ENCODE measurements around the gene RASL10A.

Gene RASL10A

DNA sequence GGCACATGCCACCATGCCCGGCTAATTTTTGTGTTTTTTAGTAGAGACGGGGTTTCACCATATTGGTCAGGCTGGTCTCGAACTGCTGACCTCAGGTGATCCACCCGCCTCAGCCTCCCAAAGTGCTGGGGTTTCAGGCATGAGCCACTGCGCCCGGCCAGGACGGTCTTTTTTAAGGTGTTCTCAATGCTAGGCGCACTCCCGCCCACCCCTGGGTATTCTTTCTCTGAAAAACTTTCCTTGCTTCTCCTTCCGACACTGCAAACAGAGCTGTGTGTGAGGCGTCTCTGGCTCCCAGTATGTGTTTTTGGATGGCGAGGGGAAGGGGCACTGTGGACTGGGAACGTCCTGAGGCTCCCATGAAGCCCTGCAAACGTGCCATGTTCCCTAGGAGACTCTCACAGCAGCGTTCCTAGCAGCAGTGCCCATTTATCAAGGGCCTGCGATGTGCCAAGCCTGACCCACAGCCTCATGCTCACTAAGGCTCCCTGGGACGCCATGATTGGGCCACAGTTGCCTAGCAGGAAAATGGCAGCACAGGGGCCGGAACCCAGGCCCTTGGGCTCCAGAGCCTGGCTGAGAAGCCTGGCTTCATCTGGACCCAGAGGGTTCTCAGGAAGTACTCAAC is 2.4 kb upstream of the RASL10A start:
- FAIRE-seq, result no peak

DNA sequence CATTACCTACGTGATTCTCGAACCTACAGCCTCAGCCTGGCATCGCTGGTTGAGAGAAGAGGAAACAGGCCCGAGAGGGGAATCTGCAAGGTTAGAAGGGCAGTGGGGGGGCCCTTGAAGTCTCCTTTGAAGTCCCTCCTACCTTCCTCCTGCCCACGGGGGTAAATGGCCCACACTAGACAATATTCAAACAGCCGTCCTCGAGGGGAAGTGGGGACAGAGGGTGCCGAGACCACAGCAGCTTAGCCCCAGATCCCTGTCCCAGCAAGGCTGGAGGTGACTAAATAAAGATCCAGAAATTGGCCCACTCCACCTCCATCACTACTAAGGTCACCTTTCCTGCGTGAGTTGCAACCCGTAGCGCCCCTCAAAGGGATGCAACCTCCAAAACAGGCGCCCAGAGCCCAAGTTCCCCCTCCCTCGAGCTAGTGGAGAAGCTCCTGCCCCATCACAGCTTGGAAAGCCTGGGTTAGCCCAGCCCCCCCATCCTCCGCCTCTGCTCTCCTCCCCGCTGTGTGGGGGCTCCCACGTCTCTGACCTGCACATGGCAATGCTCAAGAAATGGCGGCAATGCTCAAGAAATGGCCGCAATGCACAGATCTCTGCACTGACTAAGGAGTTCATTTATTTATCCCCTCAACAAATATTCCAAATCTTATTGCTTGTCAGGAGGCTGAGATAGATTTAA is 788 bp upstream of the RASL10A start:
- no peak for FAIRE-seq

DNA sequence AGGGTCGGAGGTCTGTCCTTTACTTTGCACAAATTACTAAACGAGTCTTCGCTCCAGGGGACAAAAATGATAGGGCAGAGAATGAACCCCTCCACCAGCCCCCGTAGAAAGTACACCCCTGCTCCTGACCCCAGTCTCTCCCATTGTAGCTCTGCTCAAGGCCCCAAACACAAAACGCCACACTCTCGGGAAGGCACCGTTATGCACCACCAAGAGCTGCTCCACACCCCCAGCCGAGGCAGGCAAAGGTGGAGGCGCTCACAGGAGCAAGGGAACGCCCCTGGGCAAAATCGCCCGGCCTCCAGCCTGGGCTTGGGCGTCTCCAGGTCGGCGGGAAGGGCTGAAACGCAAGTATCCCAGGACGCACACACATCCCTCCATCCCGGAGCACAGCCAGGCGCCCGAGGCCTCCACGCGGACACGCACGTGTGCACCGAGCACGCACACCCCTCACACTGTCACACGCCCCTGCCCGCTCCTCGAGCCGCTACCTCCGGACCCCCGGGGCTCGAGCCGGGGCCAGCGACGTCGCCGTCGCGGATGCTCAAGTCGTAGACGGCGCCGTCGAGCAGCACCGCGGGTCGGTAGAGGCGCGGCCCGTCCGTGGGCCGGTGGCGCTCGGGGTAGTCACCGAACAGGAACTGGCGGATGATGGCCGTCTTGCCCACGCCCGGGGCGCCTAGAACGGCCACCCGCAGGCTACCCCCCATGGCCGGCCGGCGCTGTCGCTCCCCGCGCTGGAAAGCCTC is 786 bp downstream of the RASL10A start:
- no peak for FAIRE-seq

DNA sequence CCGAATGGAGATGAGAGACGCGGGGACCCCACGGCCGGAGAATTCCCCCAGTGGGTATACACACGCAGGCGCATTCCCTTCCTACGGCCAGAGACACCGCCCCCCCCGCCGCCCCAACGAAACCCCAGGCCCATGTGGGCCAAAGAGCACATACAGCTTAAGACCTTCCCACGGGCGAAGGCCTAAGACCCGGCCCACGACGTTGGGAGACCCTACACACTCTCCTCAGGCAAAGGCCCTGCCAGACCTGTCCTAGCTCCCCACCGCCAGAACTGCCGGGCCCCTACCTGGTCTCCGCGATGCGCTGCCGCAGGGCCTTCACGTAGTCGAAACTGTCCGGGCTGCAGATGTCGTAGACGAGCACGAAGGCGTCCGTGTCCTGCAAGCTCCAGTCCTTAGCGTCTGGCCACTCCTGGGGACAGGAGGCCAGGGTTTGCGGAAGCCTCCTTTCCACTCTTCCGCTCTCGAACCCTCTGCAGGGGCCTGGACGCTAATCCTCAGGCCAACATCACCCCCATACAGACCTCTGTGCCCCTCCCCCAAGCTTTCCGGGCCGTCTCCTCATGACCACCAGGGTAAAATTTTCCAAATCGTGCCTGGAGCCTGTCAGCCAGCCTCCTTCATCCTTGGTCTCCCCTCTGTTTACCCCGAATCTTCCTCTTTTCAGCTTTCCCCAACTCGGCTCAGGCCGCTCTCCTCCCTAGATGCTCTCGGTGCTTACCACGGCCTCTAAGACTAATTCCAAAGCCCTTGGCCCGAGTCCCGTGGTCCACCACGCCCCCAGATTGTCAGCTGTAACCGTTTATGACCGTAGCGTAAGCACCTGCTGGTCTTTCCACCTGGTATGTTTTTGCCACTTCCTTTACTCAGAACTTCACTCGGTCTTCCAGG is 1.7 kb downstream of the RASL10A start:
- FAIRE-seq, result no peak

DNA sequence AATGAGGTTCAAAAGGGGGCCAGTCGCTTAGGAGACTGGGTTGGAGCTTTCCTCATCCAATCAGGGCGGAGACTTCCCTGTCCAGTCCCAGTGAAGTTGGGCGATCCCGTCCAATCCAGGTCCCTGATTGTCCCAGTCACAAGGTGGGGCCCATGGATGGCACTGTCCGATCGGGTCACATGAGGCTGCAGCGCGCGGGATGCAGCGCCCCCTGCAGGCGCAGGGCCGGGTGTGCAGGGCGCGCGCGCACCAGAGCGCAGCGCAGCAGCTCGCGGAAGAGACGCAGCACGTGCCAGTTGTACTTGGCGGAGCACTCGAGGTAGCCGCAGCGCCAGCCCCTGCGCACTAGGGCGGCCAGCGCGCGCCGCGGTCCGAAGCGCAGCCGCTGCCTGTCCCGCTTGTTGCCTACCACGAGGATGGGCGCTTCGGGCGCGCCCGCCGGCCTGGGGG is 2.3 kb downstream of the RASL10A start:
- no peak for FAIRE-seq

DNA sequence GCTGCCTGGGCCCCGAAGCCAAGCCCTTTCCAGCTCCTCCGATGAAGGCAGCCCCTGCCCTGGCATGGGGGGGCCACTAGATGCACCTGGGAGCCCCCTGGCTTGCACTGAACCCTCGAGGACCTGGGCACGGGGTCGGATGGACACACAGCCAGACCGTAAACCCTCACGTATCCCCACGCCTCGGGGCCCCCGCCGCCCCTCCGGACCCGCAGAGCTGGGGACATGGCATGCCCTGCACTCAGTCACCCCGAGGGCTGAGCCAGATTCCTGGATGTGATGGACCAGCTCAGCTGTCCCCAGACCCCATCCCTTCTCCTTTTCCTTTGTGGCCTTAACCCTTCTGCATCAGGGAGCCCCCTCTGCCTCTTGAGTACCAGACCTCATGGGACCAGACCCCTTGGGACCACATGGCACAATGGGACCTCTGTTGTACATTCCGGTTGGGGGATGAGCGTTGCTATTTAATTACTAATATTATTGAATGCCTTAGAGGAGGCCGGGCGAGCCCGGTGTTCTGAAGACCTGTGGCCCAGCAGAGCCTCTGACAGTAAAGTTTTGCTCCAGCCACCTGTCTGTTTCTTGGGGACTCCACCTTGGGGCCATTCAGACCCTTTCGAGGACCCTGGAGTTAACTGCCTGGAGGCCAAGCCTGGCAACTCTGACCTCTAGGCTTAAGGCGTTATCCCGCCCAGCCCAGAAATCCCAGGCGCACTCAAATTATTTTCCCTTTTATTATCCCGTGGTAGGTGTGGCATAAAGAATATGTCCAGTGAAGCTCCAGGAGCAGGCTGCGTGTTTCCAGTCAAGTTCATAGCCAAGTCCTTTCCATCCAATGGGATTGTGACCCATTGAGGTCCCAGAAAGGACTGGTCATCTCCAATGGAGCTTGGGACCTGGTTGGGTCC is 3.0 kb downstream of the RASL10A start:
- FAIRE-seq, result no peak

DNA sequence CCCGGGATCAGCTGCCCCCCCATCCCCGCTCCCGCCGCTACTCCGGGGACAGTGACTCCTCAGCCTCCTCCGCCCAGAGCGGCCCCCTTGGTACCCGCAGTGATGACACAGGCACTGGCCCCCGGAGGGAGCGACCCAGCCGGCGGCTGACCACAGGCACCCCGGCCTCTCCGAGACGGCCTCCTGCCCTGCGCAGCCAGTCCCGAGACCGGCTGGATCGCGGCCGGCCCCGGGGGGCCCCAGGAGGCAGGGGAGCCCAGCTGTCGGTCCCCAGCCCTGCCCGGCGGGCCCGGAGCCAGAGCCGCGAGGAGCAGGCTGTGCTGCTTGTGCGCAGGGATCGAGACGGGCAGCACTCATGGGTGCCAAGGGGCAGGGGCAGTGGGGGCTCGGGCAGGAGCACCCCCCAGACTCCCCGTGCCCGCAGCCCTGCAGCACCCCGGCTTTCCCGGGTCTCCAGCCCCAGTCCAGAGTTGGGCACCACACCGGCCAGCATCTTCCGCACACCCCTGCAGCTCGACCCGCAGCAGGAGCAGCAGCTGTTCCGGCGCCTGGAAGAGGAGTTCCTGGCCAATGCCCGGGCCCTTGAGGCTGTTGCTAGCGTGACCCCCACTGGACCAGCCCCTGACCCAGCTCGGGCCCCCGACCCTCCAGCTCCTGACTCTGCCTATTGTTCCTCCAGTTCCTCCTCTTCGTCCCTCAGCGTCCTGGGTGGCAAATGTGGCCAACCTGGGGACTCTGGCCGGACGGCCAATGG is 3.9 kb downstream of the RASL10A start:
- no peak for FAIRE-seq

DNA sequence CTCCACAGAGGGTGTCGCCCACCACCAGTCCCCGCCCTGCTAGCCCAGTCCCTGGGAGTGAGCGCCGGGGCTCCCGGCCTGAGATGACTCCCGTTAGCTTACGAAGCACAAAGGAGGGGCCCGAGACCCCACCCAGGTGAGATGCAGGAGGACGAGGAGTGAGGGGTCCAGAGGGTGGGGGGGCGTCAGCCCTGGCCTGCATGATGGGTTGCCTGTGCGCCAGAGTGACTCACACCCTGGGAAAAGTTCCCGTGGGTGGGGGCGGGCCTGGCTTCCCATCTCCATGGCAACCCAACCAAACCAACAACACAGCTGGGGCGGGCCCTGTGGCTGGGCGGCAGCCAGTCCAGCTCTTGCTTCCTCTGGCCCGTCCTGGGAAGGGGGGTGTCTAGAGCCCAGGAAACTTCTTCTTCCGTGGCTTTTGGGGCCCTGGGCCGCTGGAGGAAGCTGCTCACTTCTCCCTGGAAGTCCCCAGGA is 4.6 kb downstream of the RASL10A start:
- FAIRE-seq, result peak; percentile 64

DNA sequence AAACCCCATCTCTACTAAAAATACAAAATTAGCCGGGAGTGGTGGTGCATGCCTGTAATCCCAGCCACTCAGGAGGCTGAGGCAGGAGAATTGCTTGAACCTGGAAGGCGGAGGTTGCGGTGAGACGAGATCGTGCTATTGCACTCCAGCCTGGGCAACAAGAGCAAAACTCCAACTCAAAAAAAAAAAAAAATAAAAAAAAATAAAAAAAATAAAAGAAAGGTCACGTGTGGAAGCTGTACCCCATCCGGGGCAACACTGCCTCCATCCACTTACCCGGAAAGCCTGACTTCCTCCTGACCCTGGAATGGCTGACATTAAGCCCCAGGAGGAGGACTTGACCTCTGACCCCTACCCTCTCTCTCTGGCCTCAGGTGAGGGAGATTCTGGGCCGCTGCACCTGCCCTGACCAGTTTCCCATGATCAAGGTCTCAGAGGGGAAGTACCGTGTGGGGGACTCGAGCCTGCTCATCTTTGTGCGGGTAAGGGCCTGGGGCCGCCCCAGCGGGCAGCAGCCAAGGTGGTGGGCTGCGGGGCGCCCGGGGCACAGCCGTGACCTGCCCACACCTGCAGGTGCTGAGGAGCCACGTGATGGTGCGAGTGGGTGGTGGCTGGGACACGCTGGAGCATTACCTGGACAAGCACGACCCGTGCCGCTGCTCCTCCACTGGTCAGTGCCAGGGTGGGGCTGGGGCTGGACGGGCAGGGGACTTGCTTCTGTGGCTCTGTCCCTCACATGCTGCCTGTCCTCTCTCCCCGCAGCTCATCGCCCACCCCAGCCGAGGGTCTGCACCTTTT is 5.2 kb downstream of the RASL10A start:
- no peak for FAIRE-seq

DNA sequence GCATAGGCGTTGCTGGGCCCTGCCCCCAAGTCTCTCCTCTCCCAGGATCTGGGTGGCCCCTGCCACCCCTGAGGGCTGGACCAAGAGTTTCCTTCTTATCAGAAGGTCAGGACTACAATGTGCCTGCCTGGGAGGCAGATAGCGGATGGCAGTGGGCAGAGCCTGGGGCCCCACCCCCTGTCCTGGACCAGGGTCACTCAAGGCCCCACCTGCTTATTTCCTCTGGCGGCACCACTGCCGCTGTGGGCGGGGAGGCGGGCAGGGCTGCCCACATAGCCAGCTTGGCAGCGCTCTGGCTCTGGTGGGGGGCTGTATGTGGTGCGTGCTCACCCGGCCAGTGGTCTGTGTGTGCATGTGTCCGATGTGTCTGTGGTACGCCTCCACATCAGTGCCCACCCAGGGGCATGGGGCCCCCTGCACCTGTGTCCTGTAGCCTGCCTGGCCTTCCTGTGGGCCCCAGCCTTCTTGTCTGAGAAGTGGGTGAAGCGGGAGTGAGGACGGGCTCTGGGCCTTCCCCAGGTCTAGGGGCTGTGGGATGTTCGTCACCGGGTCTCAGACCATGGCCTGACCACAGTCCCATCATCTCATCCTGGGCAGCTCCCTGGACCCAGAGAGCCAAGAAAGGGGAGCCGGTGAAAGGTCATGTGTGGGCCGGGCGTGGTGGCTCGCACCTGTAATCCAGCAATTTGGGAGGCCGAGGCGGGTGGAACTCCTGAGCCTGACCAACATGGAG is 6.0 kb downstream of the RASL10A start:
- no peak for FAIRE-seq

DNA sequence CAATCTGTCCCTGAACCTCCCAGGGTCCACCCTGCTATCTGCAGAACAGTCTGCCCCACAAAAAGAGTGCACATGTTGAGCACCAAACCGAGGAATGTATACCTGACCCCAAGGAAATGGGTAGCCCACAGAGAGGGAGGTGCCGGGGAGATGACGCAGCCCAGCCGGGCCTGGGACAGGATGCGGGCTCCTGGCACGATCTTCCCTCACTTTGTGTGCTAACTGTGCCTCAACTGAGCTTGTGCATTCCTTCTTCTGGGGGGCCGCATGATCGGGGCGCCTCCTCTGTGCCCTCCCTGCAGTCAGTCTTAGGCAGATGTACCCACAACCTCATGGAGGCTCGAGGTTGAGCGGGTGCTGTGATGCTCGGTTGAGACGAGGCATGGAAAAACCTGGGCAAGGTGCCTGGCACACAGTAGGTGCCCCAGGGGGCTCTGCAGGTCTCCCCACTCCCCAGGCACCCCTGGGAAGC is 6.7 kb downstream of the RASL10A start:
- FAIRE-seq, result no peak

DNA sequence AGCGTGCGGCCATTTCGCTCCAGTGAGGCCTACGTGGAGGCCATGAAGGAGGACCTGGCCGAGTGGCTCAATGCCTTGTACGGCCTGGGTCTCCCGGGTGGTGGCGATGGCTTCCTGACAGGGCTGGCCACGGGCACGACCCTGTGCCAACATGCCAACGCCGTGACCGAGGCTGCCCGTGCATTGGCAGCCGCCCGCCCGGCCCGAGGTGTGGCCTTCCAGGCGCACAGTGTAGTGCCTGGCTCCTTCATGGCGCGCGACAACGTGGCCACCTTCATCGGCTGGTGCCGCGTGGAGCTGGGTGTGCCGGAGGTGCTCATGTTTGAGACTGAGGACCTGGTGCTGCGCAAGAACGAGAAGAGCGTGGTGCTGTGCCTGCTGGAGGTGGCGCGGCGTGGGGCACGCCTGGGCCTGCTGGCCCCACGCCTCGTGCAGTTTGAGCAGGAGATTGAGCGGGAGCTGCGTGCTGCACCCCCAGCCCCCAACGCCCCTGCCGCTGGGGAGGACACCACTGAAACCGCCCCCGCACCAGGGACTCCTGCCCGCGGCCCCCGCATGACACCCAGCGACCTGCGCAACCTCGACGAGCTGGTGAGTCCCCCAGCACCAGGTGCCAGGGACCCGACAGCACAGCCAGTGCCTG is 7.2 kb downstream of the RASL10A start:
- FAIRE-seq, result no peak

DNA sequence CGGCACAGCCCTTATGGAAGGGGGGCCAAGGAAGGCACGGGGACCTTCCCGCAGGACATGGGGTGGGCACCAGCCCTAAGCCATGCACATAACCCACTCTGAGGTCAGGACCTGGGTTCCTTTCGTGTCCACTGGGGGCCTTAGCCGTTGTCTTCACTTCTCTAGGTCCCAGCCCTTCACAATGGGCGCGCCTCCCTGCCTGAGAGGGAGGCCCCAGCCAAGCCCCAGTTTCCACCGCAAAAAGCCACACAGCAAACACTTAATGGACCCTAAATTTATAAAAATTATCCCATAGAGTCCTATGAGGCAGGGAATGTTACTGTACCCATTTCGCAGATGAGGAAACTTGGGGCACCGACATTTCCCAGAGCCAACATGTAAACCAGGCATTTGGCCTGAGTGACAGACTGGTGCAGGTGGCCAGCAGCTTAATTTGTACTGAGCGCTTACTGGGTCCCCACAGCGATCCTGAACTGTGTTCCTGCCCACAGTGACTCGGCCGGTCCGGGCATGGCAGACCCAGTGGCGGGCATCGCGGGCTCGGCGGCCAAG is 7.8 kb downstream of the RASL10A start:
- no peak for FAIRE-seq

DNA sequence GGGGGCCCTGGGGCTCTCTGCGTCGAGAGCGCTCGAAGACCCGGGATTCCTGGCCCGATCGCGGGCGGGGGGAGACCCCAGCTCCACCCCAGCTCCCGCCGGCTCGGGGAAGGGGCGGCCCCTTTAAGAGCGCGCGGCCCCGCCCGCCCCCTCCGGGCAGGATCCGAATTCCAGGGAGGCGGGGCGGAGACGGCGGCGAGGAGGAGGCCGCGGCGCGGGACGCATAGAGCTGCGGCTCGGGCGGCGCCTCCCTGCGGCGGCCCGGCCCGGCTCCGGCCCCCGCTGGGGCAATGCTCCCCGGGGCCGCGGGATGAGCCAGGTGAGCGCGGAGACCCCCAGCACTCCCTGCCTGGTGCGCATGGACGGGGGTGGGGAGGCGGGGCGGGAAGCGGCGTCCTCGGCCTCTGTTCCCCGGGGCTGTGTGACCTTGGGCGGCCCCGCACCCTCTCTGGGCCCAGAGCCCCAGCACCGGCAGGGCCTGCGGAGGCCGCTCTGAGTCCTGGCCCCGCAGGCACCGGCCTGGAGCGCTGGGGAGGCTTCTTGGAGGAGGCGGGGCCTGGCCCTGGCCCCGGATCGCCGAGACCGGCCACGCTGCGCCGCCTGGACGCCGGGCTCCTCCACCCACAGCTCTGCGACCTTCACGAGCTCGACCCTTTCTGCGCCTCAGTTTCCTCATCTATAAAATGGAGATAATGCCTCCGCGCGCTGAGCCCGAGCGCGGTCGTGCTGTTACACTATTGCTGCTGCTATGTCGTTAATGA is 8.5 kb downstream of the RASL10A start:
- no peak for FAIRE-seq

DNA sequence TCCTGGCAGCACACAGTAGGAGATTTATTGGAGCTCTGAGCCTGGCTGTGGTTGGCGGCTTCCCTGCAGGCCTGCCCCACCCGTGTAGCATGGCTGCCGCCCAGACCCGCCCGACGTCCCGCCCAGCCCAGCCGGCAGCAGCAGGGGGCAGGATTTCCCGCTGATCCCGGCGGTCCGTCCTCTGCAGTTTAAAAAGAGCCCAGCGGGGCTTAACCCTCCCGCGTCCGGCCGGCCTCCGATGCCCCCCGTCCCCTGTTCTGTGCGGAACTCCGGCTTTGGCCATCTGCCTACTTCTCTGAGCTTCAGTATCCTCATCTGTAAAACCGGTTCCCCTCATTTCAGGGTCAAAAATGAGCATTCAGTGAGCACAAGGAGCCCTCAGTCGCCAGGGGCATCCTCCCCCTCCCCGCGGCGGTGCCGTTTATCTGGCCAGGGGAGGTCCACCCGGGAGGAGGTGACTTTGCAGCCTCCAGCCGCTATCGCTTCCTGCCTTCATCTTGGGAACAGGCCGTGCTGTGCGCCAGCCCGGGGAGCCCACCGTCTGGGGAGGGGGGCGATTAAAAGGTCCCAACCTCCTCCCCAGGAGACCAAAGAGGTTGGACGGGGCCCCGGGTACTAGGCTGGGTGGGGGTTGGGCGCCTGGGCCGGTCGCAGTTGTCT is 9.2 kb downstream of the RASL10A start, which contains the start of gene GAS2L1:
Gene GAS2L1, plus strand, starts transcription at position 476 of the 660 bp plus-strand sequence. CDS start 1,456 bp downstream, outside the sequence.
- no peak for FAIRE-seq

DNA sequence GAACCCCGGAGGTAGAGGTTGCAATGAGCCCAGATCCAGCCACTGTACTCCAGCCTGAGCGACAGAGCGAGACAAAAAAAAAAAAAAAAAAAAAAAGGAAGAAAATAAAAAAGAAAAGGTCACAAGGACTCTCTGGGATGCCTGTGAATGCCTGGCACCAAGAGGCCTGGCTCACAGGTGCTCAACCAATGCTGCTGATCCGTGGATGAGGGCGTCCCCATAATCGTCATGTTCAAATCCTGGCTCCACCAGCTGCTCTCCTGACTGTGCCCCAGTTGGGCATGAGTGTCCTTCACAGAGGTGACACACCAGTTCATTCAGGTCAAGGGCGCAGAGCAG is 9.7 kb downstream of the RASL10A start:
- FAIRE-seq, result no peak
